Measurements from ENCODE around the gene S100A3.
"Not testable (repeated sequence)": the region's sequence is repeated elsewhere in the genome, so short reads cannot be mapped to it uniquely, and the experiment has no call there.

Gene S100A3

DNA sequence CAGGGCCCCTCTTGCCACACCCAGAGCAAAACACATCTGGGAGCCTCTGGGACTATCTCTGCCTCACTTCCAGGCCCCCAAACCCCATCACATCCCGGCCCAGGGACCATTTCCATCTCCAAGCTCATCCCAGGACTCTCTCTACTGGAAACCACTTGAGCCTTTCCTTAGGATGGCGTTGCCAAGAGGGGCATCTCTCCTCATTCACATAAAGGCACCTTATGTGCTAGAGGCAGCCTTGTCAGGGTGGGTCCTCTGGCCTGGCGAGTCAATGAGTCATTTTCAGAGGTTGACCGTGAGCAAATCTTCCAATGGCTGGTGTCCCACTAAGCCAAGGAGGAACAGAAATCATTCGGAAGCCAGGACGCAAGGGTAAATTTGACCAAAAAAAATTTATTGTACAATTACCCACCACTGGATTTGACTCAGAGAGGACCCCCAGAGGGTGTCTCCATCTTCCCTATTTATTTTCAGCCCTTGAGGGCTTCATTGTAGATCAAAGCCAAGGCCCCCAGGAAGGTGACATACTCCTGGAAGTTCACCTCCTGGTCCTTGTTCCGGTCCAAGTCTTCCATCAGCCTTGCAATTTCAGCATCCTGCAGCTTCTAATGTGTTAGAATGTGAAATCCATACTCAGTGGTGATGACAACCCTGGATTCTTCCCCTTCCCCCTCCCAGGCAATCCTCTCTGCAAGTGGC lies 14.7 kb downstream of the S100A3 start:
- DNase-seq: no peak

DNA sequence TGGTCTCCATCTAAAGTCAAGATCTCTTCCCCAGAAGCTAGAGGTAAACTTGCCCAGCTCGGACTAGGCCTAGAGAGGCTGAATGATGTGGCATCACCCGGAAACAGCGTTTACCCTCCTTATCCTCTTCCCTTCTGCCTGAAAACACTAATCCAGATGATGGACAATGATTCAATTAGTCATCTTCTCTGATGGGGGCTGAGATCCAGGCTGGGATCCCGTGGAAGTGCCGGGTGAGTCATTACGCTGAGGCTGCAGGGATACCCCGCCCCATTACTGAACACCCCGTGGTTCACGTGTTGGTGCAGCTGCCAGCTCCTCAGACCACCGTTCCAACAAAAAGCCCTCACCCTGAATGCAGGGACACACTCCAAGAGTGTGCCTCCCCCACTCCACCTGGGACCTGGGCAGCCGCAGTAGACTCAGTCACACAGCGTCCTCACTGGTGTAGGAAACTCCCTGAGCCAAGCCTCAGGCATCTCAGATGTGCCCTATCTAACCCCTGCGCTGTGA lies 15.3 kb downstream of the S100A3 start:
- DNase-seq: no peak

DNA sequence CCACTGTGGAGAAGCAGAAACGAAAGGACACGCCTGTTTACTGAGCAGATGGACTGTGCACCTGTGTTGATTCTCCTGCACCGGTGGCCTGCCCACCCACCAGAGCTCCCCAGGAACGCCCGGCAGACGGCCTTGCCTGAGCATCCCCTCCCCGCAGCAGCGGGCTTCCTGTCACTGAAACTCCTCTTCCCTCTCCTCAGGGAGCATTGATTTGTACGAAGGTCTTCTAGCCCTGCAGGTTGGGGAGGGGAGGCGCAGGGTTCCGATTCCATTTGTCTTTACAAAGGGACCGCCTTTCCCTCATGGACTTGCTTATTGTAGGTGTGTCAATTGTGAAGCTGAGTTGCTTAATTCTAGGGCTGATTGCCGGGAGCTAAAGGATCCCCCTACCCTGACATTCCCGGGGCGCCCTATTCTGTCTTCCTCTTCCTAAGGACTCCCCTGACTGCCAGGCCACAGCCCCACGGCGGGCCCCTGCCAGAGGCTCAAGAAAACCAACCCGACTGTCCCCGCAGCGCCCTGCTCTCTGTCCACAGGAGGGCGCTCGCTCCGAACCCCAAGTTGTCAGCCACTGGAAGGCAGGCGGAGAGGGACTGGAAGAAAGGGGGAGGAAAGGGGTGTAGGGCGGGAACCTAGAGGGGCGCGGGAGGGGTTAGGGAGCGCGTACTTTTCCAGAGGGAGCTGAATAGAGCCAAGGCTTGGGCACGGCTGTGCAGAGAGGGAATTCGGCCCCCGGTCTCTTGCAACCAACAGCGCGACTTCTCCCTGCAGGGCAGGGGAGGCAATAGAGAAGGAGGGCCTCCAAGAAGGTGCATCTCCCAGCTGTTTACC lies 16.1 kb downstream of the S100A3 start:
- DNase-seq: peak; percentile 59 to 80 (median 70)

DNA sequence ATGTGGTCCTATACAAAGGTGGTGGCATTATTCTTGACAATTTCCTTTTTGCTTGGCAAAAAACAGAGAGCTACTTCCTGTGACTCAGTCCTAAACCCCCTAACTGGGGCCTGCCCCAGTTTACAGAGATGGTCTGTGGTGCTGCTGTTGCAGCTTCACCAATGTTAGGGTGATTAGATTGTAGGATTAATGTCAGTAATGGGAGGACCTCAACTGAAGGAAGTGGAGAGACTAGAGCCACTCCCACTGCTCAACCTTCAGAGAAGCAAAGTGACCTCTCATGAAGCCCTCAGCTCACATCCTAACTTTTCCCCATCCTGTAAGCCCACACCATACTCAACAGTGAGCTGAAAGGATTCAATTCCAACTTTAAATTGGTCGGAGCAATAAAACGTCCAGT lies 16.9 kb downstream of the S100A3 start:
- peak in 1 of 6 experiments; percentile 6 for DNase-seq

DNA sequence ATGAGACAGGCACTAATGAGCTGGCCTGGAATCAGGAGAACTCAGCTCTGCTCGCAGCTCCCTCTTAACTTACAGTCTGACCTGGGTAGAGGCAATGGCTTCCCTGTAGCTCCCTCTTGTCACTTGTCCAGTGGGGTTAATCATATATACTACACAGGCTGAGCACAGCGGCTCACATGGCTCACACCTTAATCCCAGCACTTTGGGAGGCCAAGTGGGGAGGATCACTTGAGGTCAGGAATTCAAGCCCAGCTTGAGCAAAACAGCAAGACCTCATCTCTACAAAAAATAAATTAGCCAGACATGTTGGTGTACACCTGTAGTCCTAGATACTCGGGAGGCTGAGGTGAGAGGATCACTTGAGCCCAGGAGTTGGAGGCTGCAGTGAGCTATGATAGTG lies 17.4 kb downstream of the S100A3 start:
- no peak for DNase-seq

DNA sequence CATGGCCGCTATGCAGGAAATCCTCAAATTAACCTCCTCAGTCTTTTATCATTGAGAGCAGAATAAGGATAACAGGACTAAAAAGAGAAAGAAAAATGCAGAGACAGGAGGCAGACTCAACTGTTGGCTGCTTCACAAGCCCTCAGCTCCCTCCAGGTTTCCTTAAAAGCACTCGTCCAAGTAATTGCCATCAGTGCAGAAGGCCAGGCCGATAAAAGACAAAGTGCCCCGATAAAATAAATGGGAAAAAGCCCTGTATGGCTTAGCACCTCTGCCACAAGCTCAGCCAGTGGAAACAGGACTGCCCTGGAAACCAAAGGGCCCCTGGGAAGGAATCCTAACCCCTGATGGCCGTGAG lies 21.4 kb downstream of the S100A3 start:
- no peak for DNase-seq

DNA sequence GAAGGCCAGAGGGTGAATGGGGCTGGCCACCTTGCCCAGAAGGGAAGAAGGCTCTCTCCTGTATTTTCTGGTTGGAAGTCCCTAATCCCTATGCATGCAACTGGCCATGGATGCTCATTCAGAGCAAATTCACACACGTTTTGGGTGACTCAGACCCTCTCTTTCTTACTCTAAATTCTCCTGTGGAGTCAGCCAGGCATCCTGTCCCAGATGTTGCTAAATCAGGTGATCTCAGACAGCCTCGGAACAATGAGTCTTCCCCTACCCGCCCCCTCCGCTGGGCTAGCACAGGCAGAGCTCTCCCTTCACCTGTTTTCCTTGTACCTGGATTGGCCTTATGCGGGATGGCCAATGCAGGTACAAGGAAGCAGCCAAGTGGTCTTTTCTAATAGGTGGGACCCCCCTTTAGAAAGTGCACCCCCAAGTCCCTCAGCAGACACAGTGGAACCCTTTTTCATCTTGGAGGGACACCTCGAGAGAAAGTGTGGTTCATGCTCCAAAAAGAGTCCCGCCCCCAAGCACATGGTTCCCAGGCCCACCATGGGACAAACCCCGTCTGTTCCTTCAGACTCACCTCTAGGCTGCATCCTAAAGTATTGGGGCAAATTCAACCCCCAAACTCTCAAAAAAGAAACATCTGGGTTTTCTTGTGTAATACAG lies 21.9 kb downstream of the S100A3 start:
- no peak for DNase-seq

DNA sequence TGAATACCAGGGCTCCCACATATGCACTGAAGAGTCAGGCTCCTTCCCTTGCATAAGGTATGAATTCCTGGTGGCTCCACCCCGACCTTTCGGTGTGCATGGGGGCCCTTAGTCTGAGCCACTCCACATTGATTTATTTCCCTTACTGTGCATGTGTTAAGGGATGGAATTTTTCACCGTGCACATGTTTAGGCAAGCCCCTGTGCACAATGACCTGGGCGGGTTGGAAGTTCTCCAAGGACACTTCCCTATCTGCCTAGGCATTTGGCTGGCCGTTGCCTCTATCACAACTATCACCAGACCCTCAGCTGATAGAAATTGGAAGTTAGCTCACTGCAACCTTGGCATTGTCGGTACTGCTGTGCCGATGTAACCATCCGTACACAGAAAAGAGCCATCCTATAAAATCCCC lies 22.9 kb downstream of the S100A3 start:
- DNase-seq: no peak

DNA sequence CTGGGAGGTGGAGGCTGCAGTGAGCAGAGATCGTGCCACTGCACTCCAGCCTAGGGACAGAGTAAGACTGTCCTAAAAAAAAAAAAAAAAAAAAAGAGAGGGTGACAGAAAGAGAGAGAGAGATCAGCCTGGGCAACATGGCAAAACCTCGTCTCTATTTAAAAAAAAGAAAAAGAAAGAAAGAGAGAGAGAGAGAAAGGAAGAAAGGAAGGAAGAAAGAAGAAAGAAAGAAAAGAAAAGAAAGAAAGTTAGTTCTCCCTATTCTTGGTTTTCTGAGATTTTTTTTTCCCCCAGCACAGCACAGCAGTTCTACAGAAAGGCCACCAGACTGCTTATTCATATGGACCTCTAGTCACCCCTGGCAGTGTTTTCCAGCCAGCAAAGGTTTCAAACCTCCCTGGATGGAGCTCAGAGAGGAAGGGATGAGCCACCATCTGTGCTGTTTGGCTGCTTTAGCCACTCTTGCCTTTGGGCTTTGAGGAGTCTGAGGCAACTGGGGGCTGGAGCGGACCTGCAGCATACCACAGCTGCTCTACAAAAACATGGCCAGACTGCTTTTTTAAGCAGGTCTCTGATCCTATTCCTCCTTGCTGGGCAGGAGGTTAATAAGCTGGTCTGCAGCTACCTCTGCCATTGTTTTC lies 23.9 kb downstream of the S100A3 start:
- DNase-seq: no peak

DNA sequence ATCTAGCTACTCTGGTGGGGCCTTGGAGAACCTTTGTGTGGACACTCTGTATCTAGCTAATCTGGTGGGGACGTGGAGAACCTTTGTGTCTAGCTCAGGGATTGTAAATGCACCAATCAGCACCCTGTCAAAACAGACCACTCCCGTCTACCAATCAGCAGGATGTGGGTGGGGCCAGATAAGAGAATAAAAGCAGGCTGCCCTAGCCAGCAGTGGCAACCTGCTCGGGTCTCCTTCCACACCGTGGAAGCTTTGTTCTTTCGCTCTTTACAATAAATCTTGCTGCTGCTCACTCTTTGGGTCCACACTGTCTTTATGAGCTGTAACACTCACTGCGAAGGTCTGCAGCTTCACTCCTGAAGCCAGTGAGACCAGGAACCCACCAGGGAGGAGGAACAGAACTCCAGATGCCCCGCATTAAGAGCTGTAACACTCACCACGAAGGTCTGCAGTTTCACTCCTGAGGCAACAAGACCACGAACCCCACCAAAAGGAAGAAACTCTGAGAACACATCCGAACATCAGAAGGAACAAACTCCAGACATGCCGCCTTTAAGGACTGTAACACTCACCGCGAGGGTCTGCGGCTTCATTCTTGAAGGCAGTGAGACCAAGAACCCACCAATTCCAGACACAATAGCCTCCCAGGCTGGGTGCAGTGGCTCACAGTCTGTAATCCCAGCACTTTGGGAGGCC lies 26.6 kb downstream of the S100A3 start:
- DNase-seq: not testable (repeated sequence)

DNA sequence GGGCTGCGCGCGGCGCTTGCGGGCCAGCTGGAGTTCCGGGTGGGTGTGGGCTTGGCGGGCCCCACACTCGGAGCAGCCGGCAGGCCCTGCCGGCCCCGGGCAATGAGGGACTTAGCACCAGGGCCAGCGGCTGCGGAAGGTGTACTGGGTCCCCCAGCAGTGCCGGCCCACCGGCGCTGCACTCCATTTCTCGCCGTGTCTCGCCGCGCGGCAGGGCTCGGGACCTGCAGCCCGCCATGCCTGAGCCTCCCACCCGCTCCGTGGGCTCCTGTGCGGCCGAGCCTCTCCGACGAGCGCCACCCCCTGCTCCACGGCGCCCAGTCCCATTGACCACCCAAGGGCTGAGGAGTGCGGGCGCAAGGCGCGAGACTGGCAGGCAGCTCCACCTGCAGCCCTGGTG lies 27.2 kb downstream of the S100A3 start:
- DNase-seq: not testable (repeated sequence)

DNA sequence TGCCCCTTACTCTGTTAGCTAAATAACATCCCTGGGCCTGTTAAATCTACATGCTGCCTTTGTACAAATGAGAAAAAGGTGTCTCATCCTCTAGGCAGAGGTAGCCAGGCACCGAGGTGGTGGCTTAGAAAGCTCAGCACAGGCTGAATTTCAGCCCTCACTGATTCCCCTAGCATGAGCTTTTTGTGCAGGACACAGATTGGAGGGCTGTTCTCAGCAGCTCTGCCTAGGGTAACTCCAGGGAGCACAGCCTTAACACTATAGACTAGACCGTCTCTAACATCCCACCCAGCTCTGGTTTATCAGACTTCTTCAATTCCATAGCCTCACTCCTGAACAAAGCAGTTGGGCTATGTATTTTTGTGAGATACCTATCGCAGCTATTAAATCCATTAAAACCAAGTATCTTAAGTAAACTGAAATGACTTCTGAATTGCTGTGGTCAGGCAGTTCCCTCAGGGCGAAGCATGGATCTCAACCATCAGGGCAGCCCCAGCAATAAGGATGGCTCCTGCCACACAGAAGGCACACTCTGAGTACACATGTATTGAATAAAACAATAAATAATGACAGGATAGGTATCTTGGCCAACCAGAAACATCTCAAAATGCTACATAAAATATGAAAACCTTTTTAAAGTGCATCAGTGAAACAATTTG lies 28.1 kb downstream of the S100A3 start:
- DNase-seq: no peak

DNA sequence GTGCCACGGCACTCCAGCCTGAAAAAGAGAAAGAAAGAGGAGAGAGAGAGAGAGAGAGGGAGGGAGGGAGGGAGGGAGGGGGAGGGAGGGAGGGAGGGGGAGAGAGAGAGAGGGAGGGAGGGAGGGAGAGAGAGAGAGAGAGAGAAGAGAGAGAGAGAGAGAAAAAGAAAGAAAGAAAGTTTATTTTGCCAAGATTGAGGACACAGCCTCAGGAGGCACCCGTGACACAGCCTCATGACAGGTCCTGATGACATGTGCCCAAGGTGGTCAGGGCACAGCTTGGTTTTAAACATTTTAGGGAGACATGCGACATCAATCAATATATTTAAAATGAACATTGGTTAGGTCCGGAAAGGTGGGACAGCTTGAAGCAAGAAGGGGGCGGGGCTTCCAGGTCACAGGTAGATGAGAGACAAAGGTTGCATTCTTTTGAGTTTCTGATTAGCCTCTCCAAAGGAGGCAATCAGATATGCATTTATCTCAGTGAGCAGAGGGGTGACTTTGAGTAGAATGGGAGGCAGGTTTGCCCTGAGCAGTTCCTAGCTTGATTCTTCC lies 28.8 kb downstream of the S100A3 start:
- not testable (repeated sequence) for DNase-seq

DNA sequence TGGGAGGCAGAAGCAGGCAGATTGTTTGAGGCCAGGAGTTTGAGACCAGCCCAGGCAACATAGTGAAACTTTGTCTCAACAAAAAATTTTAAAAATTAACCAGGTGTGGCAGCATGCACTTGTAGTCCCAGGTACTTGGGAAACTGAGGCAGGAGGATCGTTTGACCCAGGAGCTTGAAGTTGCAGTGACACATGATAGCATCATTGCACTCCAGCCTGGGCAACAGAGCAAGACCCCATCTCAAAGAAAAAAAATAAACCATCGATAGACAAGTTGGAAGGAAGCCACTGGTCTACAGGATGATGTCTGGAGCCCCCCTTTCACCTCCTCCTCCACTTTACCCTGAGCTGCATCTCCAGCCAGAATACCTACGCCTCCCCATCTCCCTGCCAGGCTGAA lies 29.8 kb downstream of the S100A3 start:
- no peak for DNase-seq

DNA sequence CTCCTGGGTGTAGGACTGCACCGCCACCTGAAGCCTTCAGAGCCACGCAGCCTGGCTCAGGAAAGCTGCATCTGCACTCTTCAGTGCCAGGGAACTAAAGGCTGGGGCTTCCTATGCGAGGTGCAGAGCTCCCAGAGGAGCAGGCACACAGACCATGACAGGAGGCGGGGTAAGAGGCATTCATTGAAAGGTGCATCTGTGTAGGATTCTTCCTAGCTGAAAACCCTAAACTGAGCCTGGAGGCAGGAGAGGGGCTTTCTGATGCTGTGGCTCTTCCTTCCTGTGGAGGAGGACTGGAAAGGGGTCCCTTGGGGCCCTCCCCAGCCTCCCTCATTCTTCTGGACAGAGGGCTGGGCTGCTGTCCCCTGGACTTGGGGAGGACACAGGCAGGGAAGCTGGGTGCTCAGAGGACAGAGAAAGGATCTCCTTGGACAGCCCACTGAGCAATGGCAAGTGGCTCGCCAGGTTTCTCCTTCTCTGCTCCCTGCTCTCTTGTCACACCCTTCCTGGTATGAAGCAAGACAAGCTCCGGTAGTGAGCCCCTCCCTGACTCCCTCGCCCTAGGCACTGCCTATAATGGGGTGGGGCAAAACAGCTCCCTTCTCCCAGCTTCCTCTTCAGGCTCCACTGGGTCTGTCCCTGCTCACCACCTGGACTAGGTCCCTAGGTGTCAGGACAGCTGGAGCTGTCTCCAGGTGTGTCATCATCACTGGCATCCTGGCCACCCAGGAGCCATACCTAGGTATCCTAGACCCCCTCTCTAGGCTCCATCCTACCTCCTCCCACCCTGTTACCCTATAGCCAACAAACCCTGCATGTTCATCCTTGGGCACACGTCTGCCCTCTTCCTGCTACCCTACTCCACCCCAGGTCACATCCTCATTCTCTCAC lies 33.3 kb downstream of the S100A3 start:
- no peak for DNase-seq

DNA sequence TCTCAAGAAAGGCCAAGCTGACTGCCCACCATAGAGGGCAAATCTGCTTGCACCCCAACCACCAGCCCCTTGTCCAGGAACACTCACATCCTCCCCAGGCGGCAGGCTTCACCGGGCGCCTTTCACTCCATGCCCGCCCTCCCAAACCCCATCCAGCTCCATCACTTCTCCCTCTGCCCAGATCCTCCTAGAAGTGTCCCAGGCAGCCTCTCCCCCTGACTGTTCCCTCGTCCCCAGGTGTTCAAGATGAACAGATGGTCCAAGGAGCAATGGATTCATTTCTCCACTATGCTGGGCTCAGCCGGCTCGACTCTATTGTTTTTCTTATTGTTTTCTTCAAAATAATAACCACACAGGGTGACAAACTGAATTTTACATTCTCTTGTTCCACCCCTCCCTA lies 35.4 kb downstream of the S100A3 start:
- DNase-seq: no peak

DNA sequence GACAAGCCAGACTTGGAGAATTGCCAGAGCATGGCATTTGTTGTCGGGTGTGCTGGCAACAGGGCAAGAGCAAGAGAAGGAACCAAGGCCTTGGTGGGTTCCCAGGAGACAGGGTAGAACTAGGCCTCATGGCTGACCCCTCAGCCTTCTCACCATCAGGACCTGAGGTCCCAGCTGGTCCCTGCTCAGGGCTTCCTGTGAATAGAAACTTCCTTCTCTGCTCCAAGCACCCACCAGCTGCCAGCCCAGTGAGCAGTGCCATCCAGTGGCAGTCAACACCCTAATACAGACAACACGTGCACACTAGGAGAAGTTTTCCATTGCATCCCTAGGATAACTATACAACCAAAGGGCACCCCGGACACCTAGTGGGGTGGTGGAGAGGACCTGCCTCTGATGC lies 36.0 kb downstream of the S100A3 start:
- DNase-seq: no peak

DNA sequence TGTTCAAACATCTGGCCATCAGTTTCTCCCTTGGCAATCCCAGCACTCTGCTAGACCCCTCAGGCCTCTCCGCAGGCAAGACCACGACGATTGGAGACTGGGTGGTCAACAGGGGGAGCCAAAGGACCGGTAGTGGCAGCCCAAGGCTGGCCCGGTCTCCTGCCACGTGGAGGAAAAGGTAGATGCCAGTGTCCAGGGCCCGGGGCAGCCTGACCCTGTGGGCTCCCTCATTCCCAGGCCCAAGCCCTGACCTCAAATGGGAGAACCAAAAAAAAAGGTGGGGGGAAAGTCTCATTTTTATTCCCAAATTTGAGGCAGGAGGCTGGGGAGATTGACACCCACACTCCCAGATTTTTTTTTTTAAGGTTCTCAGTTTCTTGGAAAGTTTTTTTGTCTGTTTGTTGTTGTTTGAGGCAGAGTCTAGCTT lies 38.1 kb downstream of the S100A3 start:
- DNase-seq: peak; percentile 33 to 74 (median 66)

DNA sequence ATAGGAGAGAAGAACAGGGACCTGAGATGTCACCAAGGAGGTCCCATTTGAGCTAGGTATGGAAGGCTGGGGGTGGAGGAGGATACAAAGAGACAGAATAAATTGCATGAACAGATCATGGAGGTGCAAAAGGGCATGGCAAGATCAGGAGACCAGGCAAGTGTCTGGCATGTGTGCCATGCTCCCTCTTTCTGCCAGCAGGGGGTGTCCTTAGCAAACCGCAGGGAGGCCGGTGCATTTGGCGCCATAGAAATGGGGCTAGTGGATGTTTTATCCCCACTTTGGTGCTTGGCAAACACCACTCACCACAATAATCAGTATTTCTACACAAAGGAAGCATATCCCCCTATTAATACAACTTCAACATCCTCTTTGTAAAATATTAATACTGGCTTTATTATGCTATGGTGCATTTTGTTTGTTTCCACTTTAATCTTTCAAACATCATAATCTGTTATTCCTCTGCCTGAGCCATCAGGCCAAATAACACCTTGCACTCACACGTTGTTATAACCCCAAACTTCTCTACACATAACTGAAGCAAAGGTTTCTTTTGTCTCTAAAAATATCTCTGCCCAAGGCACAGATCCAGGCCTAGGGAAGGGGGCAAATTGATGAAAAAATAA lies 39.2 kb downstream of the S100A3 start:
- DNase-seq: peak; percentile 15 to 60 (median 24)

DNA sequence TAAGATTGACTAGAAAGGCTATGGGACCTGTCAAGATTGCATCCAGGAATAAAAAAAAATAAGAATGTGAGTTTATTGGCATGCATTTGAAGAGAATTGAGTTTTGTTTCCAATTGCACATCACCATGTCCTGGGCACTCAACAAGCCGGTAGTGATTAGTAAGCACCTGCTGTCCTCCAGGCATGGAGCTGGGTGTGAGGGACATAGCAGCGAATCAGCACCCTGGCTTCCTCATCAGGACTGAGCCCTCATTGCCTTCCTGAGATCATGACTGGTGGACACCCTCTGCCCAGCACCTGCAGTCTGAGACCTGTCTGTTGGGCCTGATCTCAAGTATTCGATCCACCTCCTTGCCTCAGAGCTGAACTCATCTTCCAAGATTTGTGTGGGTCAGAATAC lies 40.0 kb downstream of the S100A3 start:
- no peak for DNase-seq
